HCEC 1CT (cell line): ENCODE results near the gene TSPAN12.

ENCODE experiments used
- DNase-seq: peaks from one replicate; pipeline ENCODE4 v3.0.0-alpha.2; 2017

The TSPAN12 gene

GRCh38 chr7:120842121-120842621 is 15.8 kb downstream of the TSPAN12 start:
- DNase-seq = no peak

- DNase-seq = no peak
Measured at GRCh38 chr7:120841608-120842007, 16.3 kb downstream of the TSPAN12 start.

GRCh38 chr7:120838281-120838682 is 19.7 kb downstream of the TSPAN12 start:
- no peak for DNase-seq

- no peak for DNase-seq
Measured at GRCh38 chr7:120837599-120837998, 20.3 kb downstream of the TSPAN12 start.

- DNase-seq = no peak
Measured at GRCh38 chr7:120836556-120837115, 21.3 kb downstream of the TSPAN12 start.

GRCh38 chr7:120834726-120835125 is 23.2 kb downstream of the TSPAN12 start:
- no peak for DNase-seq

DNA sequence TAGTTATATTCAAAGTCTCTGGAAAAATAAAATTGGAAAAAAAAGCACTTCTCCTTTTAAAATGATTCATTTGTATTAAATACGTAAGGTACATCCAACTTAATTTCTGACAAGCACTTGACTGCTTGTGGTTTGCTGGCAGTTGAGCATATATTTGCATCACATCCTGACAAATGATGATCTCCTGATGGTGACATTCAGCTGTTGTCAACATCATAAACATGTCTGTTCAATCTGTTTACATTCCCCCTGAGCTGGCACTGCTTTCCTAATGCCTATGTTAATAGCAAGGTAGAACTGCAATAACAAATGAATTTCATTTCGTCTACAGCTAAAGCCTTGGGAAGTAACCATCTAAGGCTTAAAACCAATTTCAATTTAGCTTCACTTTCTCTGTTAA is 24.4 kb downstream of the TSPAN12 start:
- no peak for DNase-seq

DNA sequence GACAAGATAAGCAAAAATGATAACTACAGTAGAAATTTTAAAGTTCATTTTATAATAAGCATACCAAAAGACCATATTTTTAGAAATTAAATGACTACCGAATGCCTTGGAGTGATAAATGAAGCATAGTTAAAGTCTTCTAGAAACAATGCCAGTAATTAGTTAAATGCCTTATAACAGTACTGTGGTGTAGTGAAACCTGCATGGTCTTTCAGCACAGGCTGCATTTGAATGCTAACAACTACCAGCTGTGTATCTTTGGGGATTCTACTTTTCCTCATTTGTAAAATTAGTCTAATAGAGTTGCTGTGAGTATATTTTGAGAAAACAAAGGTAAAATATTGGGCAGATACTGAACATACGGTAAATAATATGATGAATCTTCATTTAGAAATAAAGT is 25.1 kb downstream of the TSPAN12 start:
- no peak for DNase-seq

GRCh38 chr7:120831260-120831659 is 26.7 kb downstream of the TSPAN12 start:
- no peak for DNase-seq

GRCh38 chr7:120829487-120829886 is 28.5 kb downstream of the TSPAN12 start:
- DNase-seq = no peak

- no peak for DNase-seq
Measured at GRCh38 chr7:120828528-120828927, 29.4 kb downstream of the TSPAN12 start.

- no peak for DNase-seq
Measured at GRCh38 chr7:120827371-120828118, 30.4 kb downstream of the TSPAN12 start.

DNA sequence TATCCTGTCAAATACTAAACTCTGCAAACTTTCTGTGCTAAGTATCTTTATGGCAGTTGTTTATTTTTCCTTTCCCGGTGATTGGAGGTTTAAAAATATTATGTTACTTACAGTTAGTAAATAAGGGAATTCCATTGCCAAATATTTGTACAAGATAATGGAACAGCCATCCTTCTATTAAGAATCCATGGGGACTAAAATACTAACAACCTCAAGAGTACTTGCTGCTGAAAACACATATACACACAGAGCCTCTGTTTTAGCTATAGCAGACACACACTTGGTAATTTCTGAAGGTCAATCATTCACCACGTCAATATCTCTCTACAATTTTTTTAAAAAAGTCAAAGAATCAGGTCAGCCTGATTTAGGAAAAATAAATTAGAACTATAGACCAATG is 32.4 kb downstream of the TSPAN12 start:
- DNase-seq = no peak

- no peak for DNase-seq
Measured at GRCh38 chr7:120825152-120825551, 32.8 kb downstream of the TSPAN12 start.

- DNase-seq = no peak
Measured at GRCh38 chr7:120819861-120820260, 38.1 kb downstream of the TSPAN12 start.

GRCh38 chr7:120817851-120818250 is 40.1 kb downstream of the TSPAN12 start:
- no peak for DNase-seq

DNA sequence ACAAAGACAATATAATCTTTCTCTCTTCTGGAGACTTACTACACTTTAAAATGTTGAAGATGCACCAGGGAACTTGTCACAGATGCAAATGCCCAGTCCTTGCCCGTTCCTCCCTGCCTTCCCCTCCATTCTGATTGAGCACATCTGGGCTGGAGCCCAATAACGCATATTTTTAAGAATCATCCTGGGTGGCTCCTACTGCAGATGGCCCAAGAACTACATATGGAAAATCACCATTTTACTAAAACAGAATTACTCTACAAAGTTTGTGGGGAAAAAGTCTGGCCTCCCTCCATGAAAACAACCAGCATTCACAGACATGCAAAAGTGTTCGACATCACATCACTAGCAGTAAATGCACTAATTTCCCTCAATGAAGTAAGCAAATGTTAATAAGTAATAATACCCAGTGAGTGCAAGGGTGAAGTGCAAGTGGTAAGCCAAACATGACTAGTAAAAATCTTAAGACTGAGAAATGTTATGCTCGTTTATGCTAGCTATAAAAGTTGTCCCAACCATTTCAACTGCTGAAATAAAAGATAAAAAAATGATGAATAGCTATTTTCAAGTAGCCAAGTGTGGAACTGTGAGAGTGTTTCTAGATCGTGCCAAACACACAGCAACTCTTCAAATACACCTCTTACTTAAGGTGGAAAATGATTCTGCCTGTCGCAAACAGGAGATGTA is 43.5 kb downstream of the TSPAN12 start:
- no peak for DNase-seq

DNA sequence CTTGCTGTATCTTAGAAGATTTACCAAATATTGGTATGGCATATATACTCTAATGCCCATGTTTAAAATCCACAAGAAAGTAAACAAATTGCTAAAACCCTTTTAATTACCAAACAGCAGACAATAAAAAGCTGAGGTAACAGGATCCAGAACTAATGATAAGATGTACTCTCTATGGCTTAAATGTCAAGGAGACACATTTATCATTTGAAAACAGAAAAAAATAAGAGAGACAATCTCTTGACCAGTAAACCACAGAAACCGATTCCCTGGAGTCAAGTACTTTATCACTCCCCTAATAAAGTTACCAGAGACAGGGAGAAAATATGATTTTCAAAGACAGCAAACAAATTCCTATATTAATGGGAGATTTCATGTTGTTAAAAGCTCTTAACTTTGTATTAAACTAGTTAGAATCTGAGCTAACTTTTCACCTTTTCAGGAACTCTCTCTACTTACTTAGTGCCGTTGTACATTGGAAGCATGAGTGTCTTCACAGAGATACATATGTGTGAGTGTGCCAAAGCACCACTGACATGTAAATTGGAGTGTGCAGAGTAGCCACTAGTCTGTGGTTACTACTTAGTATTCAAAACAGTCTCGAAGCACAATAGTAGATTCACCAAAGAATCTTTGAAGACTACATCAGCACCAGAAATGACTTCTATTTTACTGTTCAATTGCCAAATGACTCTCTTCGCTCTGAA is 44.2 kb downstream of the TSPAN12 start:
- DNase-seq = no peak

DNA sequence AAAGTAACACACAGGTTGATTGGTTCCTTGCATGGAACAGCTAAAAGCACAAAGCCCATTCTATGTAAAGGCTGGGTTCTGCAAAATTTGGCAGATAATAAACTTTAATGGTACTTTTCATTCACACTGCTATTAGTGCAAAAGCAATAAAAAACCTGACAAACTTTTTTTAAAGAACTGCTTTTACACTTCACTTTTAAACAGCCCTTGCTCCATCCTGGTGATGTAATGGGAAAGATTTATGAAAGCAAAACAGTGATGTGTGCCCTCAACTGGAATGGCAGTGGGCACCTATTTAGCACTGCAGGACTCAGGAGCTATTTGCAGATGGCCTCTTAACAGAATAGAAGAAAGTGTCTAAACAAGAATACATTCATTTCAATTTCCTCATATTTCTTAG is 44.9 kb downstream of the TSPAN12 start:
- no peak for DNase-seq

- DNase-seq = no peak
Measured at GRCh38 chr7:120809260-120809659, 48.7 kb downstream of the TSPAN12 start.

DNA sequence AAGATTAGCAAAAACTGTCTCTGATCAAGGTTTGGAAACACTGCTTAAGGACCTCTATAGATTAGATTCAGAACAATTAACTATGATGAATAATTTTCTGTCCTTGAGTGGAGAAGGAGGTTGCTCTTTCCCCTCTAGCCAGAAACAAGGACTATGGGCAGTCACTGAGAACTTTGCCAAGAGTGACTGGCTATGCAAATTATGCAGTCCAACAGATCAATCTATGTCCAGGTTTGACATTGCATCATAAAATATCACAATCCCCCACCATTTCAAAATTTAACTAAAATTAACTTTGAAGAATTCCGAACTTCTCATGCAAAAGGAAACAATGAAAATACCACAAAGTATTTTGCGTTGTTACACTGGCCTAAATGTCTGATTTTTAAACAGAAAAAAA is 50.6 kb downstream of the TSPAN12 start:
- DNase-seq = no peak

DNA sequence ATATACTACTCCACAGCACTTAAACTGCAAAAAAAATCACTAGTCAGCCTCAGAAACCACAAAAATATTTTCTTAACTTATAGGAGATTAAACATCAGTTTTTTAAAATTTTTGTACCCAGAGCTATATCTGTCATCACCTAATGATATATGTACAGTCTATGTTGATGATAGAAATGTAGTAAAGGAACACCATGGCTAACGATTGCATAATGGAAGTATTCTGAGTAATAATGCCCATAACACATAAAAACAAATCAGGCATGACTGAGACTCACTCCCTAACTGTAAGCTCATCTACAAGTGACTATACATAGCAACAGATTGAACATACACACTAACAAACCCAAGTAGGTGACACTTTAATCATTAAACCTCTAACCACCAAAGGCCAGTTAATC is 51.3 kb downstream of the TSPAN12 start:
- peak; percentile 31 for DNase-seq

- DNase-seq = peak; percentile 37
Measured at GRCh38 chr7:120805636-120806388, 52.1 kb downstream of the TSPAN12 start.
